Naive thymus-derived CD4-positive, alpha-beta T cell (primary cell): ENCODE data around the gene TFEB. TPM values are rescaled to one million over a fixed set of nuclear protein-coding genes. Genes with fewer than 3 reads are reported as not detected.

Source experiments
- ATAC-seq: fragments of 150-1000 bp; cut with Tn5 transposase; 2 replicates; pipeline ENCODE4 v1.10.0; 2021; ENCODE audit warnings: mild to moderate bottlenecking, moderate library complexity
- CTCF ChIA-PET: fragments of 350-600 bp; sonication (Branson Sonifier 250); formaldehyde crosslinking; loops from one replicate; lab custom pipeline; 2021; ENCODE audit warnings: antibody characterized with exemption; lab: Charles Lee
- POLR2A ChIA-PET: fragments of 350-600 bp; sonication (Branson Sonifier 250); formaldehyde crosslinking; loops from one replicate; lab custom pipeline; 2021; ENCODE audit warnings: antibody characterized with exemption, inconsistent platforms; lab: Charles Lee
- DNase-seq, 9 donors: peaks; one replicate each; pipeline versions ENCODE4 v3.0.0 to v3.0.0-alpha.2; 2020 to 2022; ENCODE audit warnings: mixed read lengths in 1 of 9
- H3K27ac ChIP-seq: one replicate; pipeline ENCODE4 v1.7.0; 2013; ENCODE audit warnings: mild to moderate bottlenecking, low read depth, low read length, moderate library complexity
- H3K27me3 ChIP-seq, 2 donors: one replicate each; pipeline ENCODE4 v1.7.0; 2013; ENCODE audit warnings: low read length in 2 of 2, mild to moderate bottlenecking in 2 of 2, moderate library complexity in 2 of 2; ENCODE audit not compliant: control insufficient read depth in 2 of 2, insufficient read depth in 2 of 2
- H3K36me3 ChIP-seq, 3 experiments: 1 replicate in 2 of 3; 2 replicates in 1 of 3; pipeline ENCODE4 v1.7.0; 2013; ENCODE audit warnings: low read length in 3 of 3, mild to moderate bottlenecking in 3 of 3, moderate library complexity in 1 of 3; ENCODE audit not compliant: insufficient read depth in 3 of 3, control insufficient read depth in 2 of 3
- H3K4me1 ChIP-seq, 2 donors: one replicate each; pipeline ENCODE4 v1.7.0; 2013; ENCODE audit warnings: low read length in 2 of 2, mild to moderate bottlenecking in 2 of 2, moderate library complexity in 1 of 2; ENCODE audit not compliant: control insufficient read depth in 2 of 2, insufficient read depth in 2 of 2
- H3K4me3 ChIP-seq: 2 replicates; pipeline ENCODE4 v1.7.0; 2013; ENCODE audit warnings: mild to moderate bottlenecking, low read length
- H3K9me3 ChIP-seq, 3 experiments: 1 replicate in 2 of 3; 2 replicates in 1 of 3; pipeline ENCODE4 v1.7.0; 2013; ENCODE audit warnings: low read length in 3 of 3; ENCODE audit not compliant: control insufficient read depth in 2 of 3
- H3K27ac Mint-ChIP-seq, 9 donors: one replicate each; pipeline ENCODE4 v1.8.0; 2020 to 2022; ENCODE audit warnings: mixed read lengths in 9 of 9, mild to moderate bottlenecking in 8 of 9, moderate library complexity in 5 of 9, inconsistent platforms in 2 of 9
- H3K27me3 Mint-ChIP-seq, 5 donors: one replicate each; pipeline ENCODE4 v1.8.0; 2021 to 2022; ENCODE audit warnings: mixed read lengths in 5 of 5, mild to moderate bottlenecking in 1 of 5
- H3K36me3 Mint-ChIP-seq, 5 donors: one replicate each; pipeline ENCODE4 v1.8.0; 2020 to 2022; ENCODE audit warnings: mixed read lengths in 5 of 5, mild to moderate bottlenecking in 3 of 5, inconsistent platforms in 1 of 5
- H3K4me1 Mint-ChIP-seq, 7 donors: one replicate each; pipeline ENCODE4 v1.8.0; 2020 to 2022; ENCODE audit warnings: mixed read lengths in 7 of 7, mild to moderate bottlenecking in 3 of 7, inconsistent platforms in 1 of 7
- H3K4me3 Mint-ChIP-seq, 10 donors: one replicate each; pipeline ENCODE4 v1.8.0; 2020 to 2022; ENCODE audit warnings: mild to moderate bottlenecking in 10 of 10, mixed read lengths in 10 of 10, moderate library complexity in 6 of 10, inconsistent platforms in 2 of 10
- H3K9me3 Mint-ChIP-seq, 11 donors: one replicate each; pipeline ENCODE4 v1.8.0; 2020 to 2022; ENCODE audit warnings: mixed read lengths in 11 of 11, mild to moderate bottlenecking in 4 of 11, inconsistent platforms in 1 of 11, moderate library complexity in 1 of 11
- intact Hi-C, 2 donors: fragments of 100-400 bp; cut with micrococcal nuclease; formaldehyde crosslinking; loops; one replicate each; pipeline ENCODE4 v1.15.1; 2023
- polyA plus RNA-seq, 2 donors: library from polyadenylated mRNA; unstranded; fragments of 300-500 nt; fragmentation: Illumina TruSeq; gene quantifications; one replicate each; pipeline ENCODE4 v1.2.3, GENCODE V29; 2021
- total RNA-seq, 6 experiments: library from RNA in 5 of 6; stranded (reverse) in 5 of 6; gene quantifications; 1 replicate in 5 of 6; 2 replicates in 1 of 6; pipeline ENCODE4 v1.2.3 and lab custom pipeline; 2021 to 2026

Gene TFEB
- total and polyA plus RNA-seq, 7 experiments from 2014 or later, result 2.4 to 39.9 (median 8.0) TPM

DNA sequence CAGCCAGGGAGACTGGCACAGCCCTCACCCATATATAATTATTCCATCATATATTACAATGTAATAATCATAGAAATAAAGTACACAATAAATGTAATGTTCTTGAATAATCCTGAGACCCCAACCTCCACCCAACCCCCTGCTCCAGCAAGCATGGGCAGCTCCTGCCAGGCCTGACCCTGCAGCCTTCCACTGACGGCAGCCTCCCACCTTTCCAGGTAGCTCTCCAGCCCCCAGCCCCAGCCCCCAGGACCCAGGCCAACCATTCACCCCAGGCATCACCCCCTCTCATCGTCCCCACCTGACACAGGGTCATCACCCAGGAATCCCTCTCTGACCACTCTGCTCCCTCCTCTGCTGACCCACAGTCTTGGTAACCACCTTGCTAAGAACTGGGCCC lies 14.6 kb downstream of the TFEB start:
- DNase-seq, result no peak
- Histone ChIP-seq H3K36me3 (no peaks in the 10 kb centered on the region), H3K9me3 (no peaks in the 10 kb centered on the region), H3K27ac (no peak overlapping the region), H3K27me3 (no peaks in the 10 kb centered on the region), H3K4me3 (no peak overlapping the region), H3K4me1 (no peaks in the 10 kb centered on the region)
- intact Hi-C loops, result no loop called here
- ATAC-seq, result no peak
- Mint-ChIP-seq H3K9me3 (peaks cover 0 to 1% (median 0%) of the 10 kb centered on the region in 11 donors), H3K4me1 (peaks cover 7 to 41% (median 19%) of the 10 kb centered on the region in 7 donors), H3K4me3 (no peak overlapping the region), H3K27ac (no peak overlapping the region), H3K27me3 (no peaks in the 10 kb centered on the region), H3K36me3 (peaks cover 0 to 2% (median 0%) of the 10 kb centered on the region in 5 donors)
- ChIA-PET CTCF (no interaction called here), POLR2A (interaction anchor here (0.6 kb wide), 1 partner anchor 560 kb away, joined by 3 read pairs; no protein-coding TSS in a partner anchor)

DNA sequence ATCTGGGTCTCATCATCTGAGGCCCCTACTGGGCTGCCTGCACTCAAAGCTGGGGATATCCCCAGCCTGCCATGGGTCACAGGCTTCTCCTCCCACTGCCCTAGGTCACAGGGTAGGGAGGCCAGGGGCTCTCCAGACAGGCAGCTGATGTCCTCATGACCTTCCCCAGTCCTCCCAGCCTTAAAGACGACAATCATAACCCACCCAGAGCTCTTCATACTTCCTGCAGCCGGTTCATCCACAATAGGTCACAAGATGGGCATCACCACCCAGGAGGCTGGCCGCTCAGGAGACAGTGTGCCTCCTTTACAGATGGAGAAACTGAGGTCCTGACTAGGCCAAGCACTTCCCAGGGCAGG lies 15.2 kb downstream of the TFEB start:
- peaks cover 0 to 1% (median 0%) of the 10 kb centered on the region in 11 donors for H3K9me3 Mint-ChIP-seq
- H3K27me3 ChIP-seq, result no peaks in the 10 kb centered on the region
- H3K4me3 ChIP-seq, result no peak overlapping the region
- CTCF ChIA-PET, result interaction anchor here (1.1 kb wide), 2 partner anchors 14 to 16 kb away, joined by 3 read pairs; no protein-coding TSS in a partner anchor
- ATAC-seq (no peak), DNase-seq (no peak)
- H3K9me3 ChIP-seq, result no peaks in the 10 kb centered on the region
- no peak overlapping the region for H3K27ac Mint-ChIP-seq
- no peaks in the 10 kb centered on the region for H3K4me1 ChIP-seq
- POLR2A ChIA-PET, result interaction anchor here (0.6 kb wide), 1 partner anchor 560 kb away, joined by 3 read pairs; no protein-coding TSS in a partner anchor
- no peak overlapping the region for H3K4me3 Mint-ChIP-seq
- intact Hi-C loops, result no loop called here
- no peaks in the 10 kb centered on the region for H3K36me3 ChIP-seq
- no peak overlapping the region for H3K27ac ChIP-seq
- no peaks in the 10 kb centered on the region for H3K27me3 Mint-ChIP-seq
- peaks cover 0 to 4% (median 0%) of the 10 kb centered on the region in 5 donors for H3K36me3 Mint-ChIP-seq
- peaks cover 5 to 40% (median 22%) of the 10 kb centered on the region in 7 donors for H3K4me1 Mint-ChIP-seq

GRCh38 chr6:41719436-41720261 lies 15.8 kb downstream of the TFEB start:
- Histone ChIP-seq H3K4me1 (no peaks in the 10 kb centered on the region), H3K36me3 (no peaks in the 10 kb centered on the region), H3K27me3 (no peaks in the 10 kb centered on the region), H3K27ac (no peak overlapping the region), H3K9me3 (no peaks in the 10 kb centered on the region), H3K4me3 (no peak overlapping the region)
- peak overlapping the region in 1 of 9 donors; percentile 41 for H3K27ac Mint-ChIP-seq
- intact Hi-C loops, result no loop called here
- H3K27me3 Mint-ChIP-seq, result no peaks in the 10 kb centered on the region
- POLR2A ChIA-PET, result no interaction called here
- H3K9me3 Mint-ChIP-seq, result peaks cover 0 to 1% (median 0%) of the 10 kb centered on the region in 11 donors
- no peak overlapping the region for H3K4me3 Mint-ChIP-seq
- DNase-seq (no peak), ATAC-seq (no peak)
- CTCF ChIA-PET, result interaction anchor here (1.1 kb wide), 2 partner anchors 14 to 16 kb away, joined by 3 read pairs; no protein-coding TSS in a partner anchor
- H3K4me1 Mint-ChIP-seq, result peaks cover 5 to 40% (median 22%) of the 10 kb centered on the region in 7 donors
- H3K36me3 Mint-ChIP-seq, result peaks cover 0 to 4% (median 0%) of the 10 kb centered on the region in 5 donors

DNA sequence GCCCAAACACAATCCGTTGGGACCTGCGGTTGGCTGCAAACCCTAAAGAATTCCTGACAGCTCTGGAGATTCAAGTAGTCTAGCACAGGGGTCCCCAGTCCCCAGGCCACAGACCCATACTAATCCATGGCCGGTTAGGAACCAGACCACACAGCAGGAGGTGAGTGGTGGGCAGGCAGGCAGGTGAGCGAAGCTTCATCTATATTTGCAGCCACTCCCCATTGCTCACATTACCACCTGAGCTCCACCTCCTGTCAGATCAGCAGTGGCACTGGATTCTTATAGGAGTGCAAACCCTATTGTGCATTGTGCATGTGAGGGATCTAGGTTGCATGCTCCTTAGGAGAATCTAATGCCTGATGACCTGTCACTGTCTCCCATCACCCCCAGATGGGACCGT lies 16.6 kb downstream of the TFEB start:
- Mint-ChIP-seq H3K4me3 (no peak overlapping the region), H3K9me3 (peaks cover 0 to 1% (median 0%) of the 10 kb centered on the region in 11 donors), H3K27me3 (no peaks in the 10 kb centered on the region), H3K4me1 (peaks cover 5 to 37% (median 18%) of the 10 kb centered on the region in 7 donors), H3K36me3 (peaks cover 0 to 4% (median 0%) of the 10 kb centered on the region in 5 donors), H3K27ac (no peak overlapping the region)
- no peaks in the 10 kb centered on the region for H3K27me3 ChIP-seq
- H3K9me3 ChIP-seq, result no peaks in the 10 kb centered on the region
- no peaks in the 10 kb centered on the region for H3K4me1 ChIP-seq
- no peak overlapping the region for H3K27ac ChIP-seq
- H3K36me3 ChIP-seq, result no peaks in the 10 kb centered on the region
- ATAC-seq (no peak), DNase-seq (no peak)
- intact Hi-C loops, result no loop called here
- CTCF ChIA-PET, result interaction anchor here (1.1 kb wide), 1 partner anchor 17 kb away, joined by 3 read pairs; no protein-coding TSS in a partner anchor
- H3K4me3 ChIP-seq, result no peak overlapping the region
- POLR2A ChIA-PET, result no interaction called here

- ATAC-seq (no peak), DNase-seq (no peak)
- Histone ChIP-seq H3K27me3 (no peaks in the 10 kb centered on the region), H3K4me1 (no peaks in the 10 kb centered on the region), H3K27ac (no peak overlapping the region), H3K36me3 (no peaks in the 10 kb centered on the region), H3K9me3 (no peaks in the 10 kb centered on the region), H3K4me3 (no peak overlapping the region)
- peaks cover 5 to 29% (median 18%) of the 10 kb centered on the region in 7 donors for H3K4me1 Mint-ChIP-seq
- CTCF ChIA-PET, result no interaction called here
- H3K27ac Mint-ChIP-seq, result no peak overlapping the region
- POLR2A ChIA-PET, result interaction anchor here (0.6 kb wide), 1 partner anchor 1609 kb away, joined by 3 read pairs; no protein-coding TSS in a partner anchor
- no peak overlapping the region for H3K4me3 Mint-ChIP-seq
- H3K9me3 Mint-ChIP-seq, result peaks cover 0 to 1% (median 0%) of the 10 kb centered on the region in 11 donors
- peaks cover 0 to 4% (median 0%) of the 10 kb centered on the region in 5 donors for H3K36me3 Mint-ChIP-seq
- intact Hi-C loops, result no loop called here
- no peaks in the 10 kb centered on the region for H3K27me3 Mint-ChIP-seq
These were observed 18.0 kb downstream of the TFEB start for GRCh38 chr6:41717392-41717736.

DNA sequence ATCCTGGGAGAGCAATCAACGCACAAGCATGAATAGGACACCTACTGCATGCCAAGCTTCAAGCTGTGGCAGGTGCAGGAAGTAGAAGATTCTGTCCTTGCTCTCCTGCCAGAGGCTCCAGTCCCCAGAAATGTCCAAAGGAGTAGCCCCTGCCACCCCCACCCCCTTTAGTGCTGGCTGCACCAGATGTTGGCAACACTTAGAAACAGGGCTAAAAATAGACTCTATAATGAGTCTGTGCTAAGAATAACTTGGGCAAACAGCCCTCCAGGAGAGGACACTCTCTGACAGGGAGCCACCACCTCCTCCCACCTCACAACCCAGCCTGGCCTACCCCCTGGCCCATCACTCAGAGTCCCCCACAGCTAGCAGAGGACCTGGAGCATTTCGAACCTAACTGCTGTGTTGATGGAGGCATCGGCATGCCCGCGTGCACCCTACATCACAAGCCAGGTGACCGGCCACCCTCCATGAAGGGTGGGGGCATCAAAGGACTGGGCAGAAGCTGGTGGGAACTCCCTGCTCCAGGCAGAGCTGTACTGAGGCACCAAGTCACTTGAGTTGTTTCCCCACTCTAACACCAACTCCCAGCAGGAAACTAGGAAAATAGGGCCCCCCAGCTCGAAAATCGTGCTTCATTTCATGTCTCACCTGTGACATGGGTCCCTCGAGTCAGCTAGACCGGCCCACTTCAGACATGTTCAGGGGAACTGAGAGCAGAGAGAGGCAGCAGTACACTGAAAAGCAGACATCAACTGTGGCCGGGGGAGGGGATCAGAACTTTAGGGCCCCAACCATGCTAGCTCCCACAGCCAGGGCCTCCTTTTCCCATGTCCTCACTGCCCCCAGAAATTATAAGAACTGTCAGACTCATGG lies 18.7 kb downstream of the TFEB start:
- Histone ChIP-seq H3K9me3 (no peaks in the 10 kb centered on the region), H3K36me3 (no peaks in the 10 kb centered on the region), H3K4me1 (no peaks in the 10 kb centered on the region), H3K27me3 (no peaks in the 10 kb centered on the region), H3K4me3 (no peak overlapping the region), H3K27ac (no peak overlapping the region)
- DNase-seq (no peak), ATAC-seq (no peak)
- ChIA-PET POLR2A (interaction anchor here (0.6 kb wide), 1 partner anchor 1610 kb away, joined by 3 read pairs; no protein-coding TSS in a partner anchor), CTCF (interaction anchor here (0.7 to 1.4 kb wide), 2 partner anchors 33 to 388 kb away, joined by 3 read pairs; no protein-coding TSS in a partner anchor)
- Mint-ChIP-seq H3K9me3 (peaks cover 0 to 1% (median 0%) of the 10 kb centered on the region in 11 donors), H3K27me3 (no peaks in the 10 kb centered on the region), H3K4me3 (no peak overlapping the region), H3K4me1 (peaks cover 5 to 29% (median 18%) of the 10 kb centered on the region in 7 donors), H3K36me3 (peaks cover 0 to 4% (median 0%) of the 10 kb centered on the region in 5 donors), H3K27ac (peak overlapping the region in 1 of 9 donors; percentile 13)
- intact Hi-C loops, result no loop called here
